ENCODE measurements around the gene HOXD1.

HOXD1 gene

DNA sequence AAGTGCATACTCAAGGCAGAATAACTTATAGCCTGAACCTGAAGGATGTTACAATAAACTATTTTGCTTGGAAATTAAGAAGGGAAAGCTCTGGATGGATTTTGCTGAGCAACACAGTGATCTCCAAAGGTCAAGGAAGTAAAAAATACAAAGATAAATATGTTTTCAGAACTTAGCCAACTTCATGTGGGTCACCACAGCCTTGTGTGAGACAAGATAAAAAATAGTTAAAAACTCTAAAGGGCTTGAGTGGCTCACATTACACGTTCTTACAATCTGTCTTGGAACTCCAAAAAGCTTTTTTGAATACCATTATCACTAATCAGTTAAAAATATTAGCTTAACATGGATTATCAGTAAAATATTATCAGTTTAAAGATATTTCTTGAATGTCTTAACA lies 51.8 kb downstream of the HOXD1 start:
- H3K4me1 ChIP-seq (ENCODE audit: control insufficient read depth, insufficient read depth, low read length, poor library complexity, severe bottlenecking), result no peaks in the 10 kb centered on the region
- H3K9me3 ChIP-seq (ENCODE audit: control insufficient read depth, low read length), result no peaks in the 10 kb centered on the region
- no peaks in the 10 kb centered on the region for H3K36me3 ChIP-seq (ENCODE audit: control insufficient read depth, insufficient read depth, low read length)
- H3K4me3 ChIP-seq (ENCODE audit: insufficient read depth, low read depth, low read length, poor library complexity, severe bottlenecking), result no peak overlapping the region
- DNase-seq, result no peak
- peaks cover 8% of the 10 kb centered on the region for H3K27me3 ChIP-seq (replicated peaks; ENCODE audit: control insufficient read depth, insufficient read depth, low read length, poor library complexity, severe bottlenecking)
- H3K27ac ChIP-seq (ENCODE audit: insufficient read depth, low read length, poor library complexity, severe bottlenecking), result no peak overlapping the region

Data from effector memory CD4-positive, alpha-beta T cell (primary cell).